NT2/D1 (cell line): Measurements from ENCODE around the gene ZNF428.

Source experiments
- DNase-seq: peaks from one replicate; pipeline ENCODE4 v3.0.0-alpha.2; 2011; ENCODE audit warnings: low read depth, low spot score
- H3K27me3 ChIP-seq: 2 replicates; pipeline ENCODE4 v1.6.0; 2011; ENCODE audit warnings: mild to moderate bottlenecking; ENCODE audit not compliant: insufficient read length, insufficient read depth
- H3K36me3 ChIP-seq: 2 replicates; pipeline ENCODE4 v1.6.1; 2011; ENCODE audit warnings: mild to moderate bottlenecking, low read length, mixed read lengths; ENCODE audit not compliant: insufficient read depth, insufficient read length
- H3K4me1 ChIP-seq: 2 replicates; pipeline ENCODE4 v1.5.1; 2011; ENCODE audit not compliant: insufficient read depth, insufficient read length
- H3K4me3 ChIP-seq: 2 replicates; pipeline ENCODE4 v1.5.1; 2011; ENCODE audit warnings: low read depth; ENCODE audit not compliant: insufficient read length
- H3K9ac ChIP-seq: 2 replicates; pipeline ENCODE4 v1.6.0; 2011; ENCODE audit warnings: low read depth; ENCODE audit not compliant: insufficient read length
- H3K9me3 ChIP-seq: 2 replicates; pipeline ENCODE4 v1.5.1; 2011; ENCODE audit warnings: mild to moderate bottlenecking, low read length; ENCODE audit not compliant: insufficient read depth
- SUZ12 ChIP-seq: IDR thresholded peaks from 2 replicates; pipeline ENCODE4 v1.6.1; 2011; ENCODE audit not compliant: insufficient read length, insufficient read depth; ENCODE audit errors: extremely low read depth
- YY1 ChIP-seq: IDR thresholded peaks from 2 replicates; pipeline ENCODE4 v1.6.1; 2011; ENCODE audit not compliant: insufficient read length, insufficient read depth
- ZNF274 ChIP-seq: IDR thresholded peaks from 2 replicates; pipeline ENCODE4 v1.6.1; 2011; ENCODE audit warnings: mild to moderate bottlenecking, low read depth, low read length

Gene ZNF428

GRCh38 chr19:43634506-43634871, 15.1 kb upstream of the ZNF428 start:
- H3K36me3 ChIP-seq = peaks cover 3% of the 10 kb centered on the region
- no peaks in the 10 kb centered on the region for H3K9me3 ChIP-seq
- H3K4me3 ChIP-seq = peak overlapping the region; percentile 42
- H3K4me1 ChIP-seq = peaks cover 2% of the 10 kb centered on the region
- peaks cover 37% of the 10 kb centered on the region for H3K27me3 ChIP-seq
- TF ChIP-seq YY1 = no peak
- no peak for TF ChIP-seq SUZ12
- TF ChIP-seq ZNF274 = no peak
- DNase-seq = no peak
- H3K9ac ChIP-seq = peak overlapping the region; percentile 72

- Histone ChIP-seq H3K9me3 (no peaks in the 10 kb centered on the region), H3K9ac (no peak overlapping the region), H3K27me3 (peaks cover 34% of the 10 kb centered on the region), H3K4me1 (peaks cover 2% of the 10 kb centered on the region), H3K4me3 (no peak overlapping the region), H3K36me3 (peaks cover 3% of the 10 kb centered on the region)
- no peak for TF ChIP-seq SUZ12
- TF ChIP-seq YY1 = no peak
- TF ChIP-seq ZNF274 = no peak
- no peak for DNase-seq
Observed at GRCh38 chr19:43634068-43634467, 14.6 kb upstream of the ZNF428 start.

GRCh38 chr19:43633520-43633919, 14.1 kb upstream of the ZNF428 start:
- H3K4me1 ChIP-seq = no peaks in the 10 kb centered on the region
- no peak for TF ChIP-seq SUZ12
- TF ChIP-seq ZNF274 = no peak
- TF ChIP-seq YY1 = no peak
- no peak for DNase-seq
- H3K36me3 ChIP-seq = peaks cover 3% of the 10 kb centered on the region
- peaks cover 28% of the 10 kb centered on the region for H3K27me3 ChIP-seq
- no peaks in the 10 kb centered on the region for H3K9me3 ChIP-seq
- no peak overlapping the region for H3K9ac ChIP-seq
- H3K4me3 ChIP-seq = no peak overlapping the region

GRCh38 chr19:43631491-43631890, 12.1 kb upstream of the ZNF428 start:
- no peak for DNase-seq
- TF ChIP-seq SUZ12 = no peak
- H3K9ac ChIP-seq = no peak overlapping the region
- no peaks in the 10 kb centered on the region for H3K4me1 ChIP-seq
- H3K9me3 ChIP-seq = no peaks in the 10 kb centered on the region
- peaks cover 11% of the 10 kb centered on the region for H3K36me3 ChIP-seq
- H3K27me3 ChIP-seq = peaks cover 10% of the 10 kb centered on the region
- H3K4me3 ChIP-seq = no peak overlapping the region

- TF ChIP-seq YY1 (no peak), SUZ12 (no peak)
- no peak for DNase-seq
- Histone ChIP-seq H3K4me3 (no peak overlapping the region), H3K9me3 (no peaks in the 10 kb centered on the region), H3K9ac (no peak overlapping the region), H3K4me1 (no peaks in the 10 kb centered on the region), H3K36me3 (peaks cover 27% of the 10 kb centered on the region), H3K27me3 (peaks cover 4% of the 10 kb centered on the region)
Observed at GRCh38 chr19:43628646-43629326, 9.4 kb upstream of the ZNF428 start.

GRCh38 chr19:43626838-43627237, 7.4 kb upstream of the ZNF428 start:
- peaks cover 32% of the 10 kb centered on the region for H3K36me3 ChIP-seq
- H3K9me3 ChIP-seq = no peaks in the 10 kb centered on the region
- DNase-seq = no peak
- H3K4me3 ChIP-seq = no peak overlapping the region
- H3K4me1 ChIP-seq = no peaks in the 10 kb centered on the region
- TF ChIP-seq SUZ12 (no peak), YY1 (no peak), ZNF274 (no peak)
- no peak overlapping the region for H3K9ac ChIP-seq
- peaks cover 4% of the 10 kb centered on the region for H3K27me3 ChIP-seq

- Histone ChIP-seq H3K9ac (no peak overlapping the region), H3K27me3 (no peaks in the 10 kb centered on the region), H3K36me3 (peaks cover 32% of the 10 kb centered on the region), H3K9me3 (no peaks in the 10 kb centered on the region), H3K4me3 (no peak overlapping the region), H3K4me1 (no peaks in the 10 kb centered on the region)
- DNase-seq = no peak
- TF ChIP-seq SUZ12 = no peak
- TF ChIP-seq YY1 = no peak
- TF ChIP-seq ZNF274 = no peak
Observed at GRCh38 chr19:43625918-43626579, 6.6 kb upstream of the ZNF428 start.

GRCh38 chr19:43624933-43625332, 5.5 kb upstream of the ZNF428 start:
- Histone ChIP-seq H3K36me3 (peaks cover 29% of the 10 kb centered on the region), H3K4me3 (no peak overlapping the region), H3K27me3 (no peaks in the 10 kb centered on the region), H3K9ac (no peak overlapping the region), H3K9me3 (no peaks in the 10 kb centered on the region), H3K4me1 (no peaks in the 10 kb centered on the region)
- TF ChIP-seq SUZ12 (no peak), YY1 (no peak), ZNF274 (no peak)
- peak; percentile 56 for DNase-seq
